NCI-H2196 (cell line): Measurements from ENCODE around the gene TIGD6.
A peak's percentile ranks its signal among the peaks of the same experiment; 100 is the strongest.

Experiments used
- DNase-seq: peaks from one replicate; lab custom pipeline; 2025; ENCODE audit not compliant: unreplicated experiment; lab: John Stamatoyannopoulos, UW

Gene TIGD6

GRCh38 chr5:150017226-150018005, 17.0 kb upstream of the TIGD6 start:
- DNase-seq: no peak

GRCh38 chr5:150016537-150016936, 16.1 kb upstream of the TIGD6 start:
- DNase-seq: no peak

- no peak for DNase-seq
Measured at GRCh38 chr5:150015415-150015814, 15.0 kb upstream of the TIGD6 start.

- no peak for DNase-seq
Measured at GRCh38 chr5:150014456-150014855, 14.0 kb upstream of the TIGD6 start.

GRCh38 chr5:150013931-150014330, 13.5 kb upstream of the TIGD6 start:
- DNase-seq: no peak

- DNase-seq: no peak
Measured at GRCh38 chr5:150009671-150010387, 9.4 kb upstream of the TIGD6 start.

GRCh38 chr5:150007050-150007449, 6.6 kb upstream of the TIGD6 start:
- no peak for DNase-seq

GRCh38 chr5:150006318-150006717, 5.9 kb upstream of the TIGD6 start:
- DNase-seq: no peak

GRCh38 chr5:150001660-150002486, 1.4 kb upstream of the TIGD6 start:
- DNase-seq: peak; percentile 29

- no peak for DNase-seq
Measured at GRCh38 chr5:150000990-150001659, 671 bp upstream of the TIGD6 start.

- no peak for DNase-seq
Measured at GRCh38 chr5:149999866-150000255, 593 bp downstream of the TIGD6 start.

- no peak for DNase-seq
Measured at GRCh38 chr5:149999359-149999758, 1.1 kb downstream of the TIGD6 start.

- DNase-seq: no peak
Measured at GRCh38 chr5:149998281-149998680, 2.2 kb downstream of the TIGD6 start.

GRCh38 chr5:149996205-149996890, 4.1 kb downstream of the TIGD6 start:
- DNase-seq: no peak

GRCh38 chr5:149995385-149996204, 4.9 kb downstream of the TIGD6 start:
- no peak for DNase-seq

GRCh38 chr5:149993471-149993870, 7.0 kb downstream of the TIGD6 start:
- no peak for DNase-seq

GRCh38 chr5:149990518-149991376, 9.7 kb downstream of the TIGD6 start:
- peak; percentile 78 for DNase-seq

- no peak for DNase-seq
Measured at GRCh38 chr5:149988126-149988525, 12.3 kb downstream of the TIGD6 start.

GRCh38 chr5:149982505-149982904, 17.9 kb downstream of the TIGD6 start:
- no peak for DNase-seq
